Activated CD4-positive, alpha-beta T cell treated with anti-CD3 and anti-CD28 coated beads for 36 hours (primary cell): ENCODE data around the gene ZNF618. TPM values are rescaled to one million over a fixed set of nuclear protein-coding genes. Genes with fewer than 3 reads are reported as not detected.

ENCODE experiments used
- ATAC-seq: fragments of 200-7000 bp; cut with Tn5 transposase; one replicate; pipeline ENCODE4 v1.10.0; 2021; ENCODE audit warnings: mild to moderate bottlenecking, moderate library complexity
- CTCF ChIA-PET: fragments of 350-600 bp; sonication (Branson Sonifier 250); formaldehyde crosslinking; loops from one replicate; lab custom pipeline; 2021; ENCODE audit warnings: antibody characterized with exemption; lab: Charles Lee
- POLR2A ChIA-PET: fragments of 350-600 bp; sonication (Branson Sonifier 250); formaldehyde crosslinking; loops from one replicate; lab custom pipeline; 2021; ENCODE audit warnings: antibody characterized with exemption, inconsistent platforms; lab: Charles Lee
- DNase-seq: peaks from one replicate; pipeline ENCODE4 v3.0.0-alpha.2; 2020
- H3K27ac Mint-ChIP-seq: one replicate; pipeline ENCODE4 v1.8.0; 2021; ENCODE audit warnings: mixed read lengths
- H3K27me3 Mint-ChIP-seq: one replicate; pipeline ENCODE4 v1.8.0; 2021; ENCODE audit warnings: mixed read lengths
- H3K36me3 Mint-ChIP-seq: one replicate; pipeline ENCODE4 v1.8.0; 2021; ENCODE audit warnings: low read depth, mixed read lengths
- H3K4me1 Mint-ChIP-seq: one replicate; pipeline ENCODE4 v1.8.0; 2021; ENCODE audit warnings: mixed read lengths
- H3K4me3 Mint-ChIP-seq: one replicate; pipeline ENCODE4 v1.8.0; 2021; ENCODE audit warnings: mild to moderate bottlenecking, moderate library complexity, mixed read lengths
- H3K9me3 Mint-ChIP-seq: one replicate; pipeline ENCODE4 v1.8.0; 2021; ENCODE audit warnings: low read depth, mixed read lengths
- intact Hi-C, 2 experiments: fragments of 100-400 bp; cut with DNase I in 1 of 2; cut with micrococcal nuclease in 1 of 2; formaldehyde crosslinking; loops; one replicate each; pipeline versions ENCODE4 v1.14.2 to v1.15.1; 2022 to 2024; cut with DNase I, micrococcal nuclease
- total RNA-seq, 2 experiments: library from RNA; stranded (reverse); gene quantifications; one replicate each; pipeline ENCODE4 v1.2.3, GENCODE V29; 2021

The ZNF618 gene
- total RNA-seq, 2 experiments from 2014 or later: 0.11 TPM

GRCh38 chr9:113863345-113863744 lies 12.8 kb upstream of the ZNF618 start:
- POLR2A ChIA-PET: no interaction called here
- peaks cover 18% of the 10 kb centered on the region for H3K27me3 Mint-ChIP-seq
- H3K36me3 Mint-ChIP-seq: no peaks in the 10 kb centered on the region
- CTCF ChIA-PET: no interaction called here
- H3K4me1 Mint-ChIP-seq: no peaks in the 10 kb centered on the region
- no peak overlapping the region for H3K4me3 Mint-ChIP-seq
- no peak for DNase-seq
- H3K27ac Mint-ChIP-seq: no peak overlapping the region
- intact Hi-C loops: no loop called here
- no peak for ATAC-seq
- no peaks in the 10 kb centered on the region for H3K9me3 Mint-ChIP-seq

- DNase-seq (no peak), ATAC-seq (no peak)
- Mint-ChIP-seq H3K36me3 (no peaks in the 10 kb centered on the region), H3K27me3 (peaks cover 3% of the 10 kb centered on the region), H3K4me1 (no peaks in the 10 kb centered on the region), H3K9me3 (no peaks in the 10 kb centered on the region), H3K4me3 (no peak overlapping the region), H3K27ac (no peak overlapping the region)
- intact Hi-C loops: no loop called here
- ChIA-PET POLR2A (no interaction called here), CTCF (no interaction called here)
Observed at GRCh38 chr9:113868501-113868900, 7.6 kb upstream of the ZNF618 start.

- Mint-ChIP-seq H3K27me3 (peaks cover 18% of the 10 kb centered on the region), H3K36me3 (no peaks in the 10 kb centered on the region), H3K4me3 (no peak overlapping the region), H3K27ac (no peak overlapping the region), H3K9me3 (no peaks in the 10 kb centered on the region), H3K4me1 (peaks cover 5% of the 10 kb centered on the region)
- ATAC-seq (no peak), DNase-seq (no peak)
- intact Hi-C loops: no loop called here
- ChIA-PET CTCF (no interaction called here), POLR2A (no interaction called here)
Observed at GRCh38 chr9:113872485-113873143, 3.5 kb upstream of the ZNF618 start.

GRCh38 chr9:113873446-113873845 lies 2.7 kb upstream of the ZNF618 start:
- H3K9me3 Mint-ChIP-seq: no peaks in the 10 kb centered on the region
- ChIA-PET CTCF (interaction anchor here (0.6 kb wide), 1 partner anchor 145 kb away, joined by 3 read pairs; no protein-coding TSS in a partner anchor), POLR2A (no interaction called here)
- intact Hi-C loops: no loop called here
- DNase-seq: no peak
- no peaks in the 10 kb centered on the region for H3K36me3 Mint-ChIP-seq
- H3K4me1 Mint-ChIP-seq: peaks cover 5% of the 10 kb centered on the region
- peaks cover 18% of the 10 kb centered on the region for H3K27me3 Mint-ChIP-seq
- H3K4me3 Mint-ChIP-seq: no peak overlapping the region
- H3K27ac Mint-ChIP-seq: no peak overlapping the region
- ATAC-seq: no peak

- H3K4me1 Mint-ChIP-seq: peaks cover 5% of the 10 kb centered on the region
- CTCF ChIA-PET: interaction anchor here (0.6 kb wide), 1 partner anchor 145 kb away, joined by 3 read pairs; no protein-coding TSS in a partner anchor
- H3K27me3 Mint-ChIP-seq: peaks cover 18% of the 10 kb centered on the region
- no peaks in the 10 kb centered on the region for H3K9me3 Mint-ChIP-seq
- intact Hi-C loops: no loop called here
- no peak overlapping the region for H3K4me3 Mint-ChIP-seq
- H3K36me3 Mint-ChIP-seq: no peaks in the 10 kb centered on the region
- POLR2A ChIA-PET: no interaction called here
- ATAC-seq (no peak), DNase-seq (no peak)
- no peak overlapping the region for H3K27ac Mint-ChIP-seq
Observed at GRCh38 chr9:113873926-113874325, 2.2 kb upstream of the ZNF618 start.

GRCh38 chr9:113875459-113876150 lies 504 bp upstream of the ZNF618 start:
- peaks cover 19% of the 10 kb centered on the region for H3K27me3 Mint-ChIP-seq
- ChIA-PET CTCF (no interaction called here), POLR2A (no interaction called here)
- H3K36me3 Mint-ChIP-seq: no peaks in the 10 kb centered on the region
- no peak overlapping the region for H3K27ac Mint-ChIP-seq
- H3K4me3 Mint-ChIP-seq: peak overlapping the region; percentile 39
- H3K4me1 Mint-ChIP-seq: peaks cover 5% of the 10 kb centered on the region
- no peaks in the 10 kb centered on the region for H3K9me3 Mint-ChIP-seq
- intact Hi-C loops: loop anchor here (1.0 to 2.0 kb wide), 3 partner anchors 68 to 193 kb away; no protein-coding TSS in a partner anchor
- no peak for DNase-seq
- ATAC-seq: no peak

- H3K27ac Mint-ChIP-seq: no peak overlapping the region
- intact Hi-C loops: loop anchor here (1.0 to 2.0 kb wide), 4 partner anchors 70 to 195 kb away; no protein-coding TSS in a partner anchor
- CTCF ChIA-PET: interaction anchor here (0.6 to 1.4 kb wide), 9 partner anchors 10 to 193 kb away, joined by 3 to 5 read pairs (median 3); no protein-coding TSS in a partner anchor
Observed at GRCh38 chr9:113876993-113877368, 872 bp downstream of the ZNF618 start.

GRCh38 chr9:113879318-113879717 lies 3.2 kb downstream of the ZNF618 start:
- Mint-ChIP-seq H3K27ac (no peak overlapping the region), H3K4me1 (peaks cover 5% of the 10 kb centered on the region), H3K9me3 (no peaks in the 10 kb centered on the region), H3K36me3 (no peaks in the 10 kb centered on the region), H3K4me3 (no peak overlapping the region), H3K27me3 (peaks cover 14% of the 10 kb centered on the region)
- intact Hi-C loops: no loop called here
- ChIA-PET POLR2A (interaction anchor here (0.6 kb wide), 1 partner anchor 738 kb away, joined by 3 read pairs; no protein-coding TSS in a partner anchor), CTCF (interaction anchor here (0.5 to 1.9 kb wide), 5 partner anchors 18 to 143 kb away, joined by 3 to 7 read pairs (median 4); no protein-coding TSS in a partner anchor)
- ATAC-seq (no peak), DNase-seq (peak; percentile 16)

More at GRCh38 chr9:113876993-113877368, 872 bp downstream of the ZNF618 start:
- Mint-ChIP-seq H3K4me1 (peaks cover 5% of the 10 kb centered on the region), H3K4me3 (peak overlapping the region; percentile 85), H3K9me3 (no peaks in the 10 kb centered on the region), H3K36me3 (no peaks in the 10 kb centered on the region), H3K27me3 (peaks cover 17% of the 10 kb centered on the region)
- POLR2A ChIA-PET: no interaction called here
- DNase-seq (no peak), ATAC-seq (no peak)

GRCh38 chr9:113879911-113880310 lies 3.8 kb downstream of the ZNF618 start:
- Mint-ChIP-seq H3K4me1 (peaks cover 5% of the 10 kb centered on the region), H3K4me3 (no peak overlapping the region), H3K27ac (no peak overlapping the region), H3K27me3 (peaks cover 8% of the 10 kb centered on the region), H3K36me3 (no peaks in the 10 kb centered on the region), H3K9me3 (no peaks in the 10 kb centered on the region)
- CTCF ChIA-PET: interaction anchor here (1.9 kb wide), 1 partner anchor 18 kb away, joined by 5 read pairs; no protein-coding TSS in a partner anchor
- POLR2A ChIA-PET: no interaction called here
- ATAC-seq (no peak), DNase-seq (no peak)
- intact Hi-C loops: loop anchor here in 1 of 2 experiments (10.0 kb wide), 1 partner anchor 465 kb away; the partner anchor contains the start of genes C9orf43 and POLE3

GRCh38 chr9:113882181-113882580 lies 6.1 kb downstream of the ZNF618 start:
- no peaks in the 10 kb centered on the region for H3K9me3 Mint-ChIP-seq
- H3K4me1 Mint-ChIP-seq: peaks cover 14% of the 10 kb centered on the region
- POLR2A ChIA-PET: no interaction called here
- CTCF ChIA-PET: interaction anchor here (1.3 kb wide), 1 partner anchor 8 kb away, joined by 3 read pairs; no protein-coding TSS in a partner anchor
- ATAC-seq (no peak), DNase-seq (no peak)
- H3K36me3 Mint-ChIP-seq: no peaks in the 10 kb centered on the region
- no peak overlapping the region for H3K4me3 Mint-ChIP-seq
- H3K27ac Mint-ChIP-seq: no peak overlapping the region
- H3K27me3 Mint-ChIP-seq: peaks cover 3% of the 10 kb centered on the region
- intact Hi-C loops: loop anchor here in 1 of 2 experiments (10.0 kb wide), 1 partner anchor 467 kb away; the partner anchor contains the start of genes C9orf43 and POLE3

- DNase-seq: no peak
- Mint-ChIP-seq H3K4me1 (peaks cover 17% of the 10 kb centered on the region), H3K4me3 (no peak overlapping the region), H3K9me3 (no peaks in the 10 kb centered on the region), H3K27ac (no peak overlapping the region), H3K27me3 (peaks cover 3% of the 10 kb centered on the region), H3K36me3 (no peaks in the 10 kb centered on the region)
- ChIA-PET CTCF (no interaction called here), POLR2A (no interaction called here)
- intact Hi-C loops: loop anchor here in 1 of 2 experiments (10.0 kb wide), 1 partner anchor 468 kb away; the partner anchor contains the start of genes C9orf43 and POLE3
- no peak for ATAC-seq
Observed at GRCh38 chr9:113882636-113883164, 6.6 kb downstream of the ZNF618 start.
